Head of caudate nucleus (tissue), 42 donors: ENCODE results near the gene MACF1.

Experiments
- DNase-seq, 42 donors: peaks; one replicate each; pipeline versions ENCODE4 v3.0.0 to v3.0.0-alpha.2; 2020 to 2021; ENCODE audit warnings: mixed read lengths in 7 of 42
- intact Hi-C: fragments of 100-400 bp; cut with DNase I; formaldehyde crosslinking; loops from one replicate; pipeline ENCODE4 v1.15.0; 2022

Gene MACF1

DNA sequence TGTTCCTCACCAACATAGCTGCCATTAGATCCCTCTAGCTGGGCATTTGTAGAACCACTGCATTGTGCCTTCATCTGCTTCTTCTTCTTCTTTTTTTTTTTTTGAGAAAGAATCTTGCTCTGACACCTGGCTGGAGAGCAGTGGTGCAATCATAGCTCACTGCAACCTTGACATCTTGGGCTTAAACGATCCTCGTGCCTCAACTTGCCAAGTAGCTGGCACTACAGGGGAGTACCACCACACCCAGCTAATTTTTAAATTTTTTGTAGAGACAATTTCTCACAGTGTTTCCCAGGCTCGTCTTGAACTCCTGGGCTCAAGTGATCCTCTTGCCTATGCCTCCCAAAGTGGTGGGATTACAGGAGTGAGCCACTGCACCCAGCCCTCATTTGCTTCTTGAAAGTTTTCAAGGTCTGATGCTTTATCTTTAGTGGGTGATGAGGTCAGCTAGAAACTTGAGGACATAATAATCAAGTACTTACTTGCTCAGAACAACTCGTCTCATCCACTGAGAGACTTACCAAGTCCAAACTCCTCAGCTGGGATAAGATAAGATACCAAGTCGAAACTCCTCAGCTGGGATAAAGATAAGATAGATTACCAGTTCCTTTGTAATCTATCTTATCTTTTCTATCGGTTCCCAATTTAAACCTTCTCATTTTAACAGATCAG lies 71.5 kb downstream of the MACF1 start:
- no peak for DNase-seq
- intact Hi-C loops: loop anchor here (10.0 kb wide), 1 partner anchor 59 kb away; no protein-coding TSS in a partner anchor

DNA sequence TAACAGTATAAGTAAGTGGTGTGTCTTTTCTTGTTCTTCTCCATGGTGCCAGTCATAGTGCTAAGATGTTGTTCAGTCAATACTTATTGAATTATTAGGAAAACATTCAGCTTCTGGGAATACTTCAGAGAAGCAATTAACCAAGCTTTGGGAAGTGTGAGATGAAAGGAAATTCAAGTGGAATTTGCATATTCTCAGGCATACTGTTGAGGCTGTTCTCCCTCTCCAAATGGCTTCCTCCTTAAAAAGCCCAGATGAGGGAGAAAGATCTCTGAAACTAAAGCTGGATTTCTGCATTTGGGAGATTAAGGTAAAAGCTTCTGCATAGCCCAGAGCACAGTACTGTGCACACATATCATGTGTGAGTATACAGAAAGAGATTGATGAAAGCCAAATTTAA lies 73.4 kb downstream of the MACF1 start:
- DNase-seq: no peak
- intact Hi-C loops: loop anchor here (10.0 kb wide), 1 partner anchor 57 kb away; no protein-coding TSS in a partner anchor

DNA sequence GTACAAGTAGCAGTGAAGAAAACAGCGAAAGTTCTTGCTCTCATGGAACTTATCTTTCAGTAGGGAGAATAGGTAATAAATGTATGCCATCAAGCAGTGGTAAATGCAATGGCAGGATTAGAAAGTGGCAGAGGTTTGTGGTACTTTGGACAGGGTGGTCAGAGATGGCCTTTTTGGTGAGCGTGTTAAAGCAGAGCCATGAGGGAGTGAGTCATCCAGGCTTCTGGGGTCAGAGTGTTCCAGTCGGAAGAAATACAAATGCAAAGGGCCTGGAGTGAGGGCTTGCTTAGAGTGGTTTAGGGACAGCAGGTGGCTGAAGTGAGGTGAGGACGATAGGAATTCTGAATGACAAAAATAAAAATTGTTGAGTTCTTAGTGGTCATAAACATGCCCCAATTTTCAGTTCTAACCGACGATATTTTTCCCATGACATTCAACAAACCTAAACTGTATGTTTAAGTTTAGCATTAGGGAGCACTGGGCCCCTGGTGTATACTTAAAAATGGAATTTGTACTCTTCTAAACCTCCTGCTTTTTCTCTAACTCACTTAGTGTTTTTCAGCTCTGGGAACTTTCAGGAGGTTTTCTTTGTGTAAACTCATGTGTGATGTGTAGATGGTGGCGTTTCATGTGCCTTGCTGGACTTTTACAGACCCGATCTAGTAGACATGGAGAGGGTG lies 78.2 kb downstream of the MACF1 start:
- intact Hi-C loops: no loop called here
- peak in 1 of 42 donors; percentile 43 for DNase-seq

DNA sequence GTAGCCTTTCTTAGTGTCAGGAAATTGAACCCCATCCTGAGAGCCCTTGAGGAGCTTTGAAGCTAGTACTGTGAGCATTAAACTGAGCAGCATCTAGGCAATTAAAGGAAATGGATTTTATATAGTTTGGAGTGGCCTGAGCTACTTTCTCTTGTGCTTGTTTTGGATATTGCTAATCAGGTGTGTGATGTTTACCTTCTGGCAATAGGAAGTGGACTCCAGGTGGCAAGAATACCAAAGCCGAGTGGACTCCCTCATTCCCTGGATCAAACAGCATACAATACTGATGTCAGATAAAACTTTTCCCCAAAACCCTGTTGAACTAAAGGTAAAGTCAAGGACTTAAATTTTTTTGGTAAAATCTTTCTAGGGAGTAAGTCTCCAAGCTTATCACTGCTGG lies 79.4 kb downstream of the MACF1 start:
- DNase-seq: no peak
- intact Hi-C loops: no loop called here

DNA sequence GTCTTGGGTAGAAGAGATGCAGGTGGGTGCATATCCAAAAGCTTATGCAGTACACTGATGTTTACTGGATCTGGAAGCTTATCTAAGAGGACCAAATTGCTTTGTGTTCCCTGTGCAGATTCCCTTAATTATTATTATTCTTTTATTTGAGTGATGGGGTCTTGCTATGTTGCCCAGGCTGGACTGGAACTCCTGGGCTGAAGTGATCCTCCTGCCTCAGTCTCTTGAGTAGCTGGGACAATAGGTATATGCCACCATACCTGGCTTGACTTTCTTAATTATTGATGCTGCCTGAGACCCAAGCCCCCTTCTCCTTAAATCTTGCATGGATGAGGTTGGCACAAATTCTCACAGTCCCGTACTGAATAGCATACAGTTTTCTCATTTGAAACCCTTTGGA lies 83.0 kb downstream of the MACF1 start:
- no peak for DNase-seq
- intact Hi-C loops: no loop called here

DNA sequence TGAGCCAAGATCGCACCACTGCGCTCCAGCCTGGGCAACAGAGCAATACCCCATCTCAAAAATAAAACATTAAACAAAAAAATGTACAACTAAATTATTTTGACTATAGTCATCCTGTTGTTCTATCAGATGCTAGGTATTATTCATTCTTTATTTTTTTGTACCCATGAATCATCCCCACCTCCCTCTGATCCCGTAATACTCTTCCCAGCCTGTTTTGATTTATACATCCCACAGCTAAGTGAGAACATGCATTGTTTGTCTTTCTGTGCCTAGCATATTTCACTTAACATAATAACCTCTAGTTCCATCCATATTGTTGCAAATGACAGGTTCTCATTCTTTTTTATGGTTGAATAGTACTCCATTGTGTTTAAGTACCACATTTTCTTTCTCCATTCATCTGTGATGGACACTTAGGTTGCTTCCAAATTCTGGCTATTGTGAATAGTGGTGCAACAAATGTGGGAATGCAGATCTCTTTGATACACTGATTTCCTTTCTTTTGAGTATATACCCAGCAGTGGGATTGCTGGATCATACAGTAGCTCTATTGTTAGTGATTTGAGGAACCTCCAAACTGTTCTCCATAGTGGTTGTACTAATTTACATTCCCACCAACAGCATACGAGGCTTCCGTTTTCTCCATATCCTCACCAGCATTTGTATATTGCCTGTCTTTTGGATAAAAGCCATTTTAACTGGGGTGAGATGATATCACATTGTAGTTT lies 84.4 kb downstream of the MACF1 start:
- intact Hi-C loops: no loop called here

DNA sequence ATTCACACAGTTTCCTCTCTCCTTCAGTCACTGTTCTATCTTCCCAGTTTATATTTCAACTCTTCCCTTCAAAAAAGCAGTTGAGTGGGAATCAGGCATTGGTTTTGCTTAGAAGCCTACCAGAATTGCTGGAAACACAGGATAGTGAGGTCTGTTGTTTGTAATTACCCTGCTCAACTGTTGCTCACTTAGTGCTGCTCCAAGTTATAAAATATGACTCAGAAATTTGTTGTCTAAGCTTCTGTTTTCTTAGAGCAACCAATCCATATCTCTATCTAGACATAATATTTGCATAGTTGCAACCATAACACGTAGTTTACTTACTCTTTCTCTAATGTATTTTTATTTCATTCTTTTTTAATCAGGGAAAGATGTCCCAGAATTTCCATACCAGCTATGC lies 87.9 kb downstream of the MACF1 start:
- intact Hi-C loops: no loop called here
- DNase-seq: no peak

More for the DNA sequence above, 84.4 kb downstream of the MACF1 start:
- DNase-seq: no peak

DNA sequence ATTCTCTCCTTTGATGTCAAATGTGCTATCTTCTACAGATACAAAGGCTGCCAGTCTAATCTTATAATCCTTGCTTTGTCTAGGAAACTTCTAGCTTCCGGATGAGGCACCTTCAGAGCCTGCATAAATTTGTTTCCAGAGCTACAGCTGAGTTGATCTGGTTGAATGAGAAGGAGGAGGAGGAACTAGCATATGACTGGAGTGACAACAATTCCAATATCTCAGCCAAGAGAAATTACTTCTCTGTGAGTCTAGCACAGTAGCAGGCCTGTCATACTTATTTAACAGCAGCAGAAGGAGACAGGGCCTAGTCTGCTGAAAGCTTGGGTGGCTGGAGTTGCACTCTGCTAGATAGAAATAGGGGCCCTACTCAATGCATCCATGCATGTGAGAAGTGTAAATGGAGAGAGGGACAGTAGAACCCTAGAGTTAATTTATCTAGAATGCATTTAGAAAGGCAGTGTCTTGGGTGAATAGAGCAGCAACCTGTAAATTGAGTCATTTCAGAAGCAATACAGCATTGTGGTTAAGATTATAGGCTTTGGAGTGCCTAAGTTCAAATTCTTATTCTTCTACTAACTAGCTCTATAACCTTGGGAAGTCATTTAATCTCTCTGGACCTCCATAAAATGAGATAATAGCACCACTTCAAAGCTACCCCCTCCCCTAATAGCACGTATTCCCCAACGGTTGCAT lies 89.0 kb downstream of the MACF1 start:
- intact Hi-C loops: no loop called here
- DNase-seq: peak in 15 of 42 donors; percentile 10 to 70 (median 34)

DNA sequence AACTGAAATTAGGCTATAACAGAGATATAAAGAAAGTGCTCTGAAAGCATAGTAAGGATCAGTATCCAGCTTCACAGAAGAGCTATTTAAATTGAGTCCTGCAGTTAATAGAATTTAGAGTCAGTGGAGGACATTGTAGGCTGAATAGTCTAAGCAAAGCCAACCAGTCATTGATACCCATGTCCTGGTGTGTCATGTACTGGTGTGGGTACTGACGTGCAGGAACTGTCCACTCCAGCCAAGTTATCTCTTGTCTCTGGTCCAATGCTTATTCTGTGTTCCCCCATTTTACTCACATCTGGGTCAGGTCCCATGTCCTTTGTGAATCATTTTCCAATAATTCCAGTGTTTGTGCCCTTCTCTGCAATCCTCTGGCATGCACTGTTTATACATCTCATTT lies 90.0 kb downstream of the MACF1 start:
- intact Hi-C loops: no loop called here

DNA sequence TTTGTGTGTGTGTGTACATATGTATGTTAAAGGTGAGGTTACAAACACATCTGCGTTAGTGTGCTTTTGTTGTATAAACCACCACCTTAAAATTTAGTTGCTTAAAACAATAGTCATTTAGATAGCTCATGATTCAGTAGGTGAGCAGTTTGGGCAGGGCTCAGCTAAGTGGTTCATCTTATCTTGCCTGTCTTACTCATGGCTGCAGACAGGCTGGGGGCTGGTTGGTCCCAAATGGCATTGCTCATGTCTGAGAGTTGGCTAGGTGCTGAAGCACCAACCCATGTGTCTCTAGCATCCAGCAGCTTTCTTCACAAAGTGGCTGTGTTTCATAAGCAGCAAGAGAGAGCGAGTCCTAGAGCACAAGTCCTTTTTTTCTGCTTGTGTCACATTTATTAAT lies 91.4 kb downstream of the MACF1 start:
- intact Hi-C loops: no loop called here
- no peak for DNase-seq

More for the DNA sequence above, 90.0 kb downstream of the MACF1 start:
- DNase-seq: no peak

DNA sequence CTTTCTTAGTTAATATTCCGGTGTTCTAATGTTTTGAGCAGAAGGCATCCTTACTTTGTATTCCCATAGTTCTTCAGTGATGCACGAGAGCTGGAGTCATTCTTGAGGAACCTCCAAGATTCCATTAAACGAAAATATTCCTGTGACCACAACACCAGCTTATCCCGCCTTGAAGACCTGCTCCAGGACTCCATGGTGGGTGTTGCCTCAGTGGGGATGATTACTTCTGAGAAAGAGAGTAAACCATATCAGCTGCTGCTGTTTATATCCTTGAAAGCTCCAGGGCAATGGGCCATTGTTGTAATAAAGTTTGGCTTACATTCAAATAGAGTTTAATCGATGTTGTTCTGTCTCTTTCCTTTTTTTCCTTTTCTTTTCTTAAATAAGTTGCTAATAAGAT lies 93.1 kb downstream of the MACF1 start:
- intact Hi-C loops: no loop called here
- no peak for DNase-seq

DNA sequence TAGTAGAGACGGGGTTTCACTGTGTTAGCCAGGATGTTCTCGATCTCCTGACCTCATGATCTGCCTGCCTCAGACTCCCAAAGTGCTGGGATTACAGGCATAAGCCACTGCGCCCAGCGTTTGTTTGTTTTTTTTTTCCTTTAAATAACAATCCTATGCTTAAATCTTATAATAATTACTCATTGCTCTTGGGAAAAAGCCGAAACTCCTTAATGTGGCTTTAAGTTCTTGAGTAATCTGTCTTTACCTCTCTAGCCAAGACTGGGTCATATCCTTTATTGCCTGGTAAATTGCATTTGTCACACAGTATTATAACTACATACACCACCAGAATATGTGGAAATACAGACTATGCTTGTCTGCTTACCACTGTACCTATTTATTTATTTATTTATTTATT lies 97.1 kb downstream of the MACF1 start:
- intact Hi-C loops: no loop called here
- DNase-seq: no peak

DNA sequence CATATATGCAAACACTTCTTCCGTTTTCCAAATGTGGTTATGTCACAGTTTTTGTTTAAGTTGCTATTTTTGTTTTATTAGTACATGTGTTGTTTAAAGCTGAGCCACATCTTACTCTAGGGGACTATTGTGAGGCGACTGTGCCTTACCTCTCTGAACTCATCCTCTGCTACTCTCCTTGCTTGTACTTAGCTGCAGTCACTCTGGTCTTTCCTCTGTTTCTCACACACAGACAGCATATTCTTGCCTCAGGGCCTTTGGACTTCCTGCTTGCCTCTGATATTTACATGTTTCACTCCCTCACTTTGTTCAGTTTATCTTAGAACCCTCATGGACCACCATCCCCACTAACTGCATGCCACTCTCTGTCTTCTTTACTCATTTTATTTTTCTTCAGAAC lies 101.1 kb downstream of the MACF1 start:
- intact Hi-C loops: no loop called here
- DNase-seq: no peak

DNA sequence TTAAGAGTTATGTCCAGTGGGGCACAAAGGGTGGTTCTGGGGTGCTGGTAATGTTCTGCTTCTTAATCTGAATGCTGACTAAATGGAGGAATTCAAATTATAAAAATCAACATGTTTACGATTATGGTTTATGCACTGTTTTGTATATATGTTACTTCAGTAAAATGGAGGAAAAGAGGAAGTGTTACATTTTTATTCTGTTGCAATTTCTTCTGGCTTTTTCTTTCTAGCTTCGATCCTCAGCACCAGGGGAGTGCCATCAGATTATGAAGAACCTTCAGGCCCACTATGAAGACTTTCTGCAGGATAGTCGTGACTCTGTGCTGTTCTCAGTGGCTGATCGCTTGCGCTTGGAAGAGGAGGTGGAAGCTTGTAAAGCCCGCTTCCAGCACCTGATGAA lies 105.5 kb downstream of the MACF1 start:
- no peak for DNase-seq
- intact Hi-C loops: no loop called here

DNA sequence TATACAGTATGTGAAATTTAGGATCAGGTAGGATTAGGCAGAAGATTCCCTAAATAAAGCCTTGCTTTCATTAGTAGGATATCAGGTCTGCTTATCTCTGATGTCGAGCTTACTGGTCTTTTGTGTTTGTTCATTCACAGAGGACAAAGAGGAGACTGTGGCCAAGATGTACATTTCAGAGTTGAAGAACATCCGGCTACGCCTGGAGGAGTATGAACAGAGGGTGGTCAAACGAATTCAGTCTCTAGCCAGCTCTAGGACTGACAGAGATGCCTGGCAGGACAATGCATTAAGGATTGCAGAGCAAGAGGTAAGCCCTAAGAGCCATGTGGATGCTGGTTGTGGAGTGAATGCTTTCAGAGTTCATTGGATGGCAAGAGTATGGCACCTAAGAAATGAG lies 106.2 kb downstream of the MACF1 start:
- DNase-seq: no peak
- intact Hi-C loops: no loop called here

DNA sequence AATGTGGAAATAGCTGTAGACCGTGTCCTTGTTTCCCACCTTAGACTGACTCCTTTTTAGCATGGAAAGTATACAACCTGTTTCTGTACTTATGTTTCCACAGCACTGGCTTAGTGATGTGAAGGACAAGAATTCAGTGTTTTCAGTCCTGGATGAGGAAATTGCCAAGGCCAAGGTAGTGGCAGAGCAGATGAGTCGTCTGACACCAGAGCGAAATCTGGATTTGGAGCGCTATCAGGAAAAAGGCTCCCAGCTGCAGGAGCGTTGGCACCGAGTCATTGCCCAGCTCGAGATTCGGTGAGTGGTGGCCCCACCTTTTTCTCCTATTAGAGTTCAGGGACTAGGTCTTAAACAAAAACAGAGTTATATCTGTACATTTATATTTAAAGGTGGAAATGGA lies 112.6 kb downstream of the MACF1 start:
- no peak for DNase-seq
- intact Hi-C loops: no loop called here

DNA sequence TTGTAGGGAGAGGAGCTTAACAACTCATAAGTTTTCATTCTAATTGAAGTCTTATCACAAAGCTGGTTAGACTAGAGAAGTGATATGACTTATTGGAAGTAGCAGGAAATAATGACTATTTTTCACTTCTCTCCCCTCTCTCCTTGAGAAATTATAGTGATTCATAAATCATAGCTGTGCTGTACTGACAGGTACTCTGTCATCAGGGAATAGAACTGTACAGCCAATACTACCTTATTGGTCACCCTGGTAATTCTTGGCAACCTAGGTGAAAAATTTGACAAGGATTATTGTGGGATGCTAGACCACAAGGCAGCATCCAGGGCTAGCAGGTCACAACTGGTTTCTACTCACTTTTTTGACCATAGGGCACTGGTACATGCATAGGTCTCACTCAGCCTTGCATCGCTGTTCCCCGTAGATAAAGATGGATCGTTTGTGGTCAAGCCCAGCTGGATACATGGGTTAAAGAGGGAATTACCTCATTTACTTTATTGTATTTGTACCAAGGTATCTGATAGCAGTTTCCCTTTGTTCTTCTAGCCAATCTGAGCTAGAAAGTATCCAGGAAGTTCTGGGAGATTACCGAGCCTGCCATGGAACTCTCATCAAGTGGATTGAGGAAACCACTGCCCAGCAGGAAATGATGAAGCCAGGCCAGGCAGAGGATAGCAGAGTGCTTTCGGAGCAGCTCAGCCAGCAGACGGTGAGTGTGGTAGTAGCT lies 113.6 kb downstream of the MACF1 start:
- no peak for DNase-seq
- intact Hi-C loops: no loop called here

DNA sequence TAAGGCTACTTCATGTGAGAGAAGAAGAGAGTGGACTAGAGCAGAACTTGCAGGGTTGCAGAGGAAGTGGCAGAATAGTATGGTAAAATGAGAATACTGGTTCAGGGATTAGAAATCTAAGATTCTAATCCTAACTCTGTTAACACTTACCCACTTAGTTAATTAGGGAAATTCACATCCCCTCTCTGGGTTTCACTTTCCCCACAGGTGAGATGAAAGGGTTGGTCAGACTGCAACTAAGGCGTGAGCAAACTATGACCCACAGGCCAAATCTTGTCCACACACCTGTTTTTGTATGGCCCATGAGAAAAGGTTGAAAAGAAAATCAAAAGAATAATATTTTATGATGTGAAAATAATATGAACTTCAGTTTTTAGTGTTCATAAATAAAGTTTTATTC lies 117.5 kb downstream of the MACF1 start:
- DNase-seq: no peak
- intact Hi-C loops: no loop called here

DNA sequence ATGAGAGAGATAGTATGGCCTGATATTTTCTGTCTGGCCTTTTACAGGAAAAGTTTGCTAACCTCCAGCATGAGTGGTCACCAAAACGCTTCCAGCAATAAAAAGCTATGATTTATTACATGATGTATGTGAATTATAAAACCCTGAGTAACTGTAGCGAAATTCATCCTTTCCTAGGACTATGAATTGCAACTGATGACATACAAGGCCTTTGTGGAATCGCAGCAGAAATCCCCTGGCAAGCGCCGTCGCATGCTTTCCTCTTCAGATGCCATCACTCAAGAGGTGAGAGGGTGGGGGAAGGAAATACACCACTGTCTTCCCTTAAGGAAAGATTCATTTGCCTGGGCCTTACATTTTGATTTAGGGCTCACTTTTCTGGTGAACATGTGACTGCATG lies 117.9 kb downstream of the MACF1 start:
- no peak for DNase-seq
- intact Hi-C loops: no loop called here
